Lower lobe of right lung (tissue), 2 donors: ENCODE measurements around the gene FRMD4B. TPM values are rescaled to one million over a fixed set of nuclear protein-coding genes. Genes with fewer than 3 reads are reported as not detected.

Experiments used
- ATAC-seq, 2 donors: fragments of 200-7000 bp; cut with Tn5 transposase; one replicate each; pipeline ENCODE4 v1.9.1; 2020 to 2022; ENCODE audit warnings: mild to moderate bottlenecking in 2 of 2, moderate library complexity in 2 of 2
- DNase-seq: peaks from one replicate; pipeline ENCODE4 v3.0.0-alpha.2; 2020
- H3K27ac ChIP-seq: fragments of 200-600 bp; one replicate; pipeline ENCODE4 v1.8.0; 2022
- H3K27me3 ChIP-seq: fragments of 200-600 bp; one replicate; pipeline ENCODE4 v1.8.0; 2022; ENCODE audit warnings: low read depth
- H3K36me3 ChIP-seq: fragments of 200-600 bp; one replicate; pipeline ENCODE4 v1.8.0; 2022; ENCODE audit warnings: mild to moderate bottlenecking
- H3K4me1 ChIP-seq: fragments of 200-600 bp; one replicate; pipeline ENCODE4 v1.8.0; 2022
- H3K4me3 ChIP-seq: fragments of 200-600 bp; one replicate; pipeline ENCODE4 v1.8.0; 2022; ENCODE audit warnings: mild to moderate bottlenecking
- H3K9me3 ChIP-seq: fragments of 200-600 bp; one replicate; pipeline ENCODE4 v1.8.0; 2022
- intact Hi-C: fragments of 100-400 bp; cut with DNase I; formaldehyde crosslinking; loops from one replicate; pipeline ENCODE4 v1.11.0; 2022
- total RNA-seq: library from RNA; stranded (reverse); fragmentation: NEBNext Ultra II Directional; extraction: Animal tissue kit (Norgen Biotek cat#: 25700); gene quantifications from one replicate; pipeline ENCODE4 v1.2.1, GENCODE V29; 2021
- TF ChIP-seq, protein P1 (sequence below): fragments of 200-600 bp; IDR thresholded peaks from one replicate; pipeline ENCODE4 v1.8.0; 2022; ENCODE audit warnings: antibody characterized with exemption, mild to moderate bottlenecking
- donor health status: DM: no; HTN: yes; CAD: no; lungs with severe emphysema.

The FRMD4B gene
- total RNA-seq, 1 donor from 2014 or later, result 62.4 TPM

DNA sequence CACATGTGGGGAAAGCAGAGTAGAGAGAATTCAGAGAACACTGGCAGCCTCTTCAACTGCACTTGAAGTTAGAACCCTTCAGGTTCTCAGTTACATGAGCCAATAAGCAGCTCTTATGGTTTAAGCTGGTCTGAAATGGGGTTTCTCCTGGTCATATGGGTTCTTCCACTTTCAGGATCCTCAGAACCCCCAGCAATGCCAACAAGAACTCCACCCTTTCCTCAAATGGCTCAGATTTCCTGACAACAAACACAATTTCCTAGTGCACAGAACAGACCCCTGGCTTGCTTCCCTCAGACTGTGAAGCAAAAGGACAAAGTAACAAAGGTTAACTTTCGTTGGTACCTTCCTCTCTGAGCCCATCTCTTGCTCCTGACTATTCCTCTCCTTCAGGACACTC lies 23.9 kb upstream of the FRMD4B start:
- H3K36me3 ChIP-seq, result no peaks in the 10 kb centered on the region
- TF ChIP-seq, protein P1, sequence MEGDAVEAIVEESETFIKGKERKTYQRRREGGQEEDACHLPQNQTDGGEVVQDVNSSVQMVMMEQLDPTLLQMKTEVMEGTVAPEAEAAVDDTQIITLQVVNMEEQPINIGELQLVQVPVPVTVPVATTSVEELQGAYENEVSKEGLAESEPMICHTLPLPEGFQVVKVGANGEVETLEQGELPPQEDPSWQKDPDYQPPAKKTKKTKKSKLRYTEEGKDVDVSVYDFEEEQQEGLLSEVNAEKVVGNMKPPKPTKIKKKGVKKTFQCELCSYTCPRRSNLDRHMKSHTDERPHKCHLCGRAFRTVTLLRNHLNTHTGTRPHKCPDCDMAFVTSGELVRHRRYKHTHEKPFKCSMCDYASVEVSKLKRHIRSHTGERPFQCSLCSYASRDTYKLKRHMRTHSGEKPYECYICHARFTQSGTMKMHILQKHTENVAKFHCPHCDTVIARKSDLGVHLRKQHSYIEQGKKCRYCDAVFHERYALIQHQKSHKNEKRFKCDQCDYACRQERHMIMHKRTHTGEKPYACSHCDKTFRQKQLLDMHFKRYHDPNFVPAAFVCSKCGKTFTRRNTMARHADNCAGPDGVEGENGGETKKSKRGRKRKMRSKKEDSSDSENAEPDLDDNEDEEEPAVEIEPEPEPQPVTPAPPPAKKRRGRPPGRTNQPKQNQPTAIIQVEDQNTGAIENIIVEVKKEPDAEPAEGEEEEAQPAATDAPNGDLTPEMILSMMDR, result no peak
- DNase-seq, result no peak
- H3K4me1 ChIP-seq, result peaks cover 34% of the 10 kb centered on the region
- intact Hi-C loops, result no loop called here
- H3K4me3 ChIP-seq, result peak overlapping the region; percentile 32
- H3K9me3 ChIP-seq, result peaks cover 6% of the 10 kb centered on the region
- ATAC-seq, result peak; percentile 79 to 90
- no peaks in the 10 kb centered on the region for H3K27me3 ChIP-seq
- H3K27ac ChIP-seq, result peak overlapping the region; percentile 42

DNA sequence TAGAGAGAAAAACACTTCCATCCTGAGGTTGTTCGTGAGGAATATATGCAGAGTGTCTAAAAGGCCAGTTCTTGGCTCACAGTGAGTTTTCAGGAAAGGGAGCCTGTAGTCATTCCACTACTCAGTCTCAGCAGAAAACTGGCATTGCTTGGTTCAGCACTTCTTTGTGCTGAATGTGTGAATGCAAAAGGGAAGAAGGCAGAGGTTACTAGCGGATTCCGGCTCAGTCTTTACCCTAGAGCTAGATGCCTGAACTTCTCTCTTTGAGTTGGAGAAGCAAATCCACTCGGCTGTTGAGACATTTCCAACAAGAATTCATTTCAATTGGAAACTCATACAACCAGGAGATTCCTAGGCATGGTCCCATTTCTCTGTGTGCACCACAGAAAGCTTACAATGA lies 23.1 kb upstream of the FRMD4B start:
- H3K4me3 ChIP-seq, result no peak overlapping the region
- H3K4me1 ChIP-seq, result peaks cover 34% of the 10 kb centered on the region
- intact Hi-C loops, result no loop called here
- no peak for DNase-seq
- peak; percentile 4 to 6 for ATAC-seq
- peak overlapping the region; percentile 42 for H3K27ac ChIP-seq
- H3K27me3 ChIP-seq, result no peaks in the 10 kb centered on the region
- H3K36me3 ChIP-seq, result no peaks in the 10 kb centered on the region
- TF ChIP-seq, protein P1, result no peak
- peaks cover 6% of the 10 kb centered on the region for H3K9me3 ChIP-seq

DNA sequence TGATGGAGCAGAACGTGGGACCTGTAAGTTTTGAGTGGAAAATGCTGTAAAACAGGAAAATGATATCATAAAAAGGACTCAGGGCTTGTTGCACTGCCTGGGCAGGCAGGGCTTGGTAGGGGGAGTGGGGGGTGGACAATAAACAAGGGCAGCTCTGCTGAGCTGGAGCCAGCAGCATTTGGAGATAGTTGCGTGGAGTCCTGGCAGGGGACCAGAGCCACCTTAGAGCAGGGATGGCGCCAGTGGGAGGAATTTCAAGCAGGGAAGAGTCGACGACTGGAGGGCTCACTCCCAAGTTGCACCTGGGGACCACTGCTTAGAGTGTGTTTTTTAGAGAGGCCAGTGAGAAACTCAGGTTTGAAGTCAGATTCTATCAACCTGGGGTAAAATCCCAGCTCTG lies 22.7 kb upstream of the FRMD4B start:
- no peaks in the 10 kb centered on the region for H3K27me3 ChIP-seq
- peaks cover 6% of the 10 kb centered on the region for H3K9me3 ChIP-seq
- ATAC-seq (no peak), DNase-seq (no peak)
- H3K4me3 ChIP-seq, result no peak overlapping the region
- intact Hi-C loops, result no loop called here
- no peaks in the 10 kb centered on the region for H3K36me3 ChIP-seq
- TF ChIP-seq, protein P1, result no peak
- peaks cover 38% of the 10 kb centered on the region for H3K4me1 ChIP-seq
- H3K27ac ChIP-seq, result no peak overlapping the region

DNA sequence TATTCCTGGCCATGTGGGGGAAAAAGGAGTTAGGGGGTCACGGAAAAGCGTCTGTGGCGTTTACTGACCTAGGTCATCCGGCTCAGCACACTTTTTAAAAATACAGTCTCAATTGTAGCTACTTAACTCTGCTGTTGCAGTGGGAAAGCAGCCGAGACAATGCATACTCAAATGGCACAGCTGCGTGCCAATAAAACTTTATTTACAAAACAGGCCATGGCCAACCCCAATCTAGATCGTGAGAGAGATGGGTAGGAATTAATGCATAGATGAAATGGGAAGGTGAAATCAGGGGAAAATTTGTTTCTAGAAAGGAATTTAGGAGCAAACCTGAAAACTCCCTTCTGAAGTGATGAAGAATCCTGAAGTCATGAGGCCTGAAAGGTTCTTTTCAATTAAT lies 22.0 kb upstream of the FRMD4B start:
- TF ChIP-seq, protein P1, result no peak
- Histone ChIP-seq H3K4me1 (peaks cover 44% of the 10 kb centered on the region), H3K9me3 (peaks cover 6% of the 10 kb centered on the region), H3K27ac (no peak overlapping the region), H3K4me3 (no peak overlapping the region), H3K27me3 (no peaks in the 10 kb centered on the region), H3K36me3 (no peaks in the 10 kb centered on the region)
- ATAC-seq (no peak), DNase-seq (no peak)
- intact Hi-C loops, result no loop called here

DNA sequence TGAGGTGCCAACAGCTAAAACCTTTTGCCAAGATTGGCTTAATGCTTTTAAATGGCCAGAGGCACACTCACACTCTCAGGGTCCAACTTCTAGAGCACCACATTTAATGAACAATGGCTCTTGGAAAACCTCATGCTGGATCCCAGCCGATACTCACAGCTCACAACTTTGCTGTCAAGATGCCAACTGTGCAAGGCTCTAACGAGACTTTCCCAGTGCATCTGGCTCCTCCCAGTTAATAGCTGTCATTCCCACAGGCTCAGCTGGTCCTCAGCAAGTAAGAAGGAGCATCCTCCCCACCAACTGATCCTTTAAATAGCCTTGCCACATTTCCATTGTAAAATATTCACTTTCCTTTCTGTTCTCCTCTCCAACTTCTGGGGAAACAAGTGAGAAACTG lies 20.3 kb upstream of the FRMD4B start:
- H3K9me3 ChIP-seq, result peaks cover 6% of the 10 kb centered on the region
- ATAC-seq (no peak), DNase-seq (no peak)
- H3K4me1 ChIP-seq, result peaks cover 44% of the 10 kb centered on the region
- no peaks in the 10 kb centered on the region for H3K36me3 ChIP-seq
- TF ChIP-seq, protein P1, result no peak
- no peak overlapping the region for H3K4me3 ChIP-seq
- intact Hi-C loops, result no loop called here
- no peak overlapping the region for H3K27ac ChIP-seq
- H3K27me3 ChIP-seq, result no peaks in the 10 kb centered on the region

DNA sequence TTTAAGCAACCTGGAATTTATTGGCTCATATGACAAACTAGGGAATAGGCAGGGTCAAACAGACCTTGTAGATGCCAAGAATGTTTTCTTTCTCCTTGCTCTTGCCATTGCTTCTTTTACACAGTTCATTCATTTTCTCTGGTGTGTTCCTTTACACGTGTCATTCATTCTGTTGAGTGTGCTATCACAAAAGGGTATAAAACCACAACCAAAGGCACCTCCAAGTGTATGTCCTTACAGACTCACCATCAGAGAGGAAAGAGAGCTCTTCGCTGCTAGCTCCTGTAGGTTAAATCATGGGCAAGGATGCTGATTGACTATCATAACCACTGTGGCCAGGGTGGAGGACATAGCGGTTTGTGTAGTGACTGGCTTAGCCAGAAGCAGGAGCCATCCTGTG lies 19.2 kb upstream of the FRMD4B start:
- ATAC-seq, result no peak
- Histone ChIP-seq H3K4me3 (no peak overlapping the region), H3K36me3 (no peaks in the 10 kb centered on the region), H3K27ac (no peak overlapping the region), H3K9me3 (peaks cover 6% of the 10 kb centered on the region), H3K27me3 (no peaks in the 10 kb centered on the region), H3K4me1 (peaks cover 37% of the 10 kb centered on the region)
- TF ChIP-seq, protein P1, result no peak
- intact Hi-C loops, result no loop called here
- no peak for DNase-seq
